A673 (cell line): ENCODE data around the gene TGM5.

ENCODE experiments used
- EZH2 ChIP-seq: fragments of 200-600 bp; sonication (generic); IDR thresholded peaks from 2 replicates; pipeline ENCODE4 v1.6.1; 2017; ENCODE audit warnings: borderline replicate concordance, low read depth, mild to moderate bottlenecking, mixed read lengths, antibody characterized with exemption, low read length; ENCODE audit not compliant: poor library complexity, severe bottlenecking
- TF ChIP-seq, protein P1 (sequence below): fragments of 300-800, 200-600 bp; sonication (generic); conservative IDR thresholded peaks from 2 replicates; pipeline ENCODE4 v1.5.1; 2017; ENCODE audit warnings: low read depth, mild to moderate bottlenecking, antibody characterized with exemption, low read length, moderate library complexity, mixed read lengths

DNA sequence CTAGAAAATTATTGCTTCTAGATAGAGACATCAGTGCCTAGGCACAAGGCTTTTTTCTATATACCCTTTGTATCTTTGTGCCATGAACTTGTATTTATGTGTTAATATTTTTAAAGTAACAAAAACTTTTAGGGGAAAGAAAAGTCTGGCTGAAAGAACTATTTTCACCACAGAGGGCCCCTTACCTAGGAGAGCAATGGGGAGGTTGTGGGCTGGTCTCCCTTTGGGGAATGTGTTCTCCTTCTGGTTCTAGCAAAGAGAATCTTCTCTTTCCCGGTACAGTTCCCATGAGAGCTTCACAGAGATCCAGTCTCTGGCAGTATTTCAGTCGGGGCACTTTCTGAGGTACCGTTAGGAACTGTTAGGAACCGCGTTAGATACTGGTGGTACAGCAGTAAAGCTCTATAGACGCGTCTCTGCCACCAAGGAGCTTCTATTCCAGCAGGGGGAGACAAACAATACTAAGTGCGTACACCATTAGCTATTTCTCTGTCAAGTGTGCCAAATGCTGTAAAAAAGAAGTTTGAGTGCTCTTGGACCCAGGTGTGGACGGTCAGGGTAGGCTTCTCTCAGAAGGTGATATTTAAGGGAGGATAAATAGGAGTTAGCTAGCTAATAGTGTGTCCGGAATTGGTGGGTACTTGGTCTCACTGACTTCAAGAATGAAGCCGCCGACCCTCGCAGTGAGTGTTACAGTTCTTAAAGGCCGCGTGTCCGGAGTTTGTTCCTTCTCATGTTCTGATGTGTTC is 41.4 kb downstream of the TGM5 start:
- TF ChIP-seq, protein P1, sequence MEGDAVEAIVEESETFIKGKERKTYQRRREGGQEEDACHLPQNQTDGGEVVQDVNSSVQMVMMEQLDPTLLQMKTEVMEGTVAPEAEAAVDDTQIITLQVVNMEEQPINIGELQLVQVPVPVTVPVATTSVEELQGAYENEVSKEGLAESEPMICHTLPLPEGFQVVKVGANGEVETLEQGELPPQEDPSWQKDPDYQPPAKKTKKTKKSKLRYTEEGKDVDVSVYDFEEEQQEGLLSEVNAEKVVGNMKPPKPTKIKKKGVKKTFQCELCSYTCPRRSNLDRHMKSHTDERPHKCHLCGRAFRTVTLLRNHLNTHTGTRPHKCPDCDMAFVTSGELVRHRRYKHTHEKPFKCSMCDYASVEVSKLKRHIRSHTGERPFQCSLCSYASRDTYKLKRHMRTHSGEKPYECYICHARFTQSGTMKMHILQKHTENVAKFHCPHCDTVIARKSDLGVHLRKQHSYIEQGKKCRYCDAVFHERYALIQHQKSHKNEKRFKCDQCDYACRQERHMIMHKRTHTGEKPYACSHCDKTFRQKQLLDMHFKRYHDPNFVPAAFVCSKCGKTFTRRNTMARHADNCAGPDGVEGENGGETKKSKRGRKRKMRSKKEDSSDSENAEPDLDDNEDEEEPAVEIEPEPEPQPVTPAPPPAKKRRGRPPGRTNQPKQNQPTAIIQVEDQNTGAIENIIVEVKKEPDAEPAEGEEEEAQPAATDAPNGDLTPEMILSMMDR: peak; percentile 86
- no peak for TF ChIP-seq EZH2
